HepG2 (cell line): Measurements from ENCODE around the gene TKTL1. TPM values are rescaled to one million over a fixed set of nuclear protein-coding genes. Genes with fewer than 3 reads are reported as not detected.

ENCODE experiments used
- ATAC-seq: fragments of 200-7000 bp; cut with Tn5 transposase; 3 replicates; pipeline ENCODE4 v1.9.1; 2020; ENCODE audit warnings: mild to moderate bottlenecking, moderate library complexity
- BruUV-seq: library from RNA; stranded (reverse); fragments of 400-500 nt; replicated peaks from 2 replicates; lab custom pipeline; 2021; lab: Mats Ljungman, UMichigan
- CTCF ChIA-PET: fragments of 300-600 bp; formaldehyde crosslinking; extraction: SDS; loops from one replicate; lab custom pipeline; 2021; ENCODE audit warnings: low total read pairs, inconsistent platforms, low intra/inter-chr PET ratio; lab: Yijun Ruan, JAX
- POLR2A ChIA-PET: fragments of 350-600 bp; sonication (Branson Sonifier 250); formaldehyde crosslinking; loops from one replicate; lab custom pipeline; 2020; ENCODE audit warnings: antibody characterized with exemption, inconsistent platforms; lab: Yijun Ruan, JAX
- DNase-seq: peaks from one replicate; pipeline ENCODE4 v3.0.0-alpha.2; 2015; ENCODE audit warnings: low spot score
- FAIRE-seq: peaks from 3 replicates; lab custom pipeline; 2011; peaks lifted over from hg19 to GRCh38; lab: Jason Lieb, UNC
- H2AFZ ChIP-seq: one replicate; pipeline ENCODE4 v1.6.1; 2011; ENCODE audit warnings: low read length, inconsistent platforms
- H3K27ac ChIP-seq: fragments of 300-600 bp; 3 replicates; pipeline ENCODE4 v1.8.0; 2011; ENCODE audit warnings: mixed run types, mild to moderate bottlenecking, mixed read lengths, low read length, inconsistent platforms; ENCODE audit not compliant: insufficient read depth; ENCODE audit errors: extremely low read length
- H3K27me3 ChIP-seq, 2 experiments: fragments of 200-600 bp in 1 of 2; 2 replicates in 1 of 2; 3 replicates in 1 of 2; pipeline versions ENCODE4 v1.6.0 to v1.8.0; 2011; ENCODE audit warnings: low read length in 2 of 2, mild to moderate bottlenecking in 2 of 2, moderate library complexity in 2 of 2, inconsistent platforms in 1 of 2; ENCODE audit not compliant: insufficient read depth in 2 of 2, control insufficient read depth in 1 of 2
- H3K36me3 ChIP-seq, 2 experiments: fragments of 200-600 bp in 1 of 2; replicated peaks in 1 of 2; 2 replicates in 1 of 2; 3 replicates in 1 of 2; pipeline versions ENCODE4 v1.5.1 to v1.8.0; 2011; ENCODE audit warnings: low read length in 2 of 2, inconsistent platforms in 1 of 2; ENCODE audit not compliant: insufficient read depth in 2 of 2, control insufficient read depth in 1 of 2
- H3K4me1 ChIP-seq: 2 replicates; pipeline ENCODE4 v1.5.1; 2012; ENCODE audit warnings: low read length, inconsistent platforms; ENCODE audit not compliant: insufficient read depth
- H3K4me2 ChIP-seq: 2 replicates; pipeline ENCODE4 v1.6.0; 2011; ENCODE audit warnings: low read depth, low read length, inconsistent platforms
- H3K4me3 ChIP-seq, 3 experiments: fragments of 200-600 bp in 1 of 3; sonication (generic), shearing (Covaris generic) in 1 of 3; replicated peaks in 1 of 3; 2 replicates each; pipeline ENCODE4 v1.5.1; 2011 to 2016; ENCODE audit warnings: low read length in 3 of 3, inconsistent platforms in 2 of 3, low read depth in 2 of 3, mild to moderate bottlenecking in 2 of 3, control low read depth in 1 of 3, mixed read lengths in 1 of 3; ENCODE audit not compliant: insufficient read depth in 1 of 3
- H3K79me2 ChIP-seq: one replicate; pipeline ENCODE4 v1.6.1; 2011; ENCODE audit warnings: low read length, inconsistent platforms; ENCODE audit not compliant: insufficient read depth
- H3K9ac ChIP-seq: 2 replicates; pipeline ENCODE4 v1.6.0; 2011; ENCODE audit warnings: mild to moderate bottlenecking, low read depth, low read length, inconsistent platforms; ENCODE audit not compliant: insufficient read depth
- H3K9me3 ChIP-seq: 2 replicates; pipeline ENCODE4 v1.5.1; 2012; ENCODE audit warnings: mild to moderate bottlenecking, low read length
- H4K20me1 ChIP-seq: 2 replicates; pipeline ENCODE4 v1.6.0; 2011; ENCODE audit warnings: inconsistent platforms, mild to moderate bottlenecking, low read length, moderate library complexity; ENCODE audit not compliant: insufficient read depth
- ATF3 ChIP-seq: sonication (generic); formaldehyde crosslinking; IDR thresholded peaks from 2 replicates; pipeline ENCODE4 v1.4.0; 2020; ENCODE audit warnings: missing genetic modification reagents
- BRCA1 ChIP-seq: sonication (generic); formaldehyde crosslinking; IDR thresholded peaks from 2 replicates; pipeline ENCODE4 v1.4.0; 2020; ENCODE audit warnings: missing genetic modification reagents
- CBX2 ChIP-seq, 2 experiments: fragments of 200-600 bp in 1 of 2; sonication (generic); formaldehyde crosslinking in 1 of 2; IDR thresholded peaks; 2 replicates each; pipeline versions ENCODE4 v1.7.0 to v1.8.1; 2018 to 2022; ENCODE audit warnings: low read depth in 2 of 2, low read length in 1 of 2, mild to moderate bottlenecking in 1 of 2, missing genetic modification reagents in 1 of 2
- GABPA ChIP-seq, 2 experiments: IDR thresholded peaks; 2 replicates each; pipeline ENCODE4 v1.6.1; 2011 to 2016; ENCODE audit warnings: low read depth in 2 of 2, low read length in 1 of 2, missing biosample characterization in 1 of 2, missing genetic modification characterization in 1 of 2
- KLF15 ChIP-seq: sonication (generic); formaldehyde crosslinking; IDR thresholded peaks from 2 replicates; pipeline ENCODE4 v1.8.1; 2023; ENCODE audit warnings: borderline replicate concordance, mild to moderate bottlenecking, inconsistent platforms, missing genetic modification reagents, mixed read lengths
- MAFK ChIP-seq, 2 experiments: IDR thresholded peaks in 1 of 2; conservative IDR thresholded peaks in 1 of 2; 2 replicates each; pipeline ENCODE4 v1.6.1; 2011; ENCODE audit warnings: improper control_type of control experiment in 2 of 2, low read length in 2 of 2
- MXI1 ChIP-seq: IDR thresholded peaks from 3 replicates; pipeline ENCODE4 v1.6.1; 2012; ENCODE audit warnings: low read depth, low read length, inconsistent platforms, borderline replicate concordance
- POLR2AphosphoS5 ChIP-seq: IDR thresholded peaks from 2 replicates; pipeline ENCODE4 v1.6.1; 2012; ENCODE audit warnings: low read depth, low read length
- POLR2G ChIP-seq: fragments of 200-400 bp; formaldehyde crosslinking; IDR thresholded peaks from 2 replicates; pipeline ENCODE4 v1.6.1; 2018; ENCODE audit warnings: mild to moderate bottlenecking, low read depth, low read length, moderate library complexity
- SAP130 ChIP-seq: IDR thresholded peaks from 2 replicates; pipeline ENCODE4 v1.6.1; 2016; ENCODE audit warnings: low read depth
- SPEN ChIP-seq: sonication (generic); formaldehyde crosslinking; IDR thresholded peaks from 2 replicates; pipeline ENCODE4 v1.5.1; 2020; ENCODE audit warnings: low read depth, mild to moderate bottlenecking, missing genetic modification reagents
- TRAFD1 ChIP-seq: sonication (generic); formaldehyde crosslinking; IDR thresholded peaks from 2 replicates; pipeline ENCODE4 v1.5.1; 2020; ENCODE audit warnings: missing genetic modification reagents, mild to moderate bottlenecking, borderline replicate concordance
- ZBTB49 ChIP-seq: sonication (generic); formaldehyde crosslinking; IDR thresholded peaks from 2 replicates; pipeline ENCODE4 v1.4.0; 2020; ENCODE audit warnings: missing genetic modification reagents, borderline replicate concordance
- ZFP36L1 ChIP-seq: sonication (generic); formaldehyde crosslinking; IDR thresholded peaks from 2 replicates; pipeline ENCODE4 v1.8.0; 2022; ENCODE audit warnings: mild to moderate bottlenecking, missing genetic modification reagents, moderate library complexity
- ZNF263 ChIP-seq: sonication (generic); formaldehyde crosslinking; IDR thresholded peaks from 2 replicates; pipeline ENCODE4 v1.4.0; 2020; ENCODE audit warnings: missing genetic modification reagents
- ZNF430 ChIP-seq: sonication (generic); formaldehyde crosslinking; IDR thresholded peaks from 2 replicates; pipeline ENCODE4 v1.9.0; 2021; ENCODE audit warnings: mild to moderate bottlenecking, missing genetic modification reagents
- ZNF562 ChIP-seq: sonication (generic); formaldehyde crosslinking; IDR thresholded peaks from 2 replicates; pipeline ENCODE4 v1.8.0; 2022; ENCODE audit warnings: missing genetic modification reagents, borderline replicate concordance
- WGBS: methylation state at CpG from one replicate; pipeline ENCODE4 v1.1.6; 2017; ENCODE audit warnings: low lambda C conversion rate; 5-methylcytosine and 5-hydroxymethylcytosine counted together
- in situ Hi-C: cut with HindIII; loops from 2 replicates; pipeline ENCODE4 v1.10.0; 2017; ENCODE audit warnings: low pct_unique_long_range_greater_than_20kb; ENCODE audit not compliant: extremely low pct_ligation_motif_present
- intact Hi-C: fragments of 100-400 bp; cut with micrococcal nuclease; formaldehyde crosslinking; loops from one replicate; pipeline ENCODE4 v1.10.0; 2022; ENCODE audit not compliant: unreplicated experiment
- polyA plus RNA-seq, 8 experiments: library from polyadenylated mRNA; depleted of rRNA in 3 of 8; stranded (reverse) in 7 of 8; unstranded in 1 of 8; fragments of >200 nt; fragmentation: Illumina TruSeq in 4 of 8; extraction: Trizol in 4 of 8; gene quantifications; 2 replicates each; pipeline versions ENCODE4 v1.2.1 to v1.2.3, GENCODE V29; 2011 to 2016; ENCODE audit warnings: low read depth in 4 of 8, missing spikeins in 1 of 8, mixed read lengths in 1 of 8; ENCODE audit not compliant: insufficient read depth in 1 of 8
- total RNA-seq, 5 experiments: library from RNA; depleted of rRNA; stranded (reverse); fragments of >200 nt; fragmentation: Illumina TruSeq; extraction: Trizol; gene quantifications; 2 replicates each; pipeline ENCODE4 v1.2.3, GENCODE V29; 2016; ENCODE audit warnings: low read depth in 1 of 5

Gene TKTL1
- total and polyA plus RNA-seq, 2 of the 13 experiments (the other 11 are each of a cell fraction or from before 2014, with no cell fraction given): not detected

GRCh38 chrX:154369449-154370299, 74.1 kb downstream of the TKTL1 start:
- H3K9me3 ChIP-seq: no peaks in the 10 kb centered on the region
- H3K9ac ChIP-seq: peak overlapping the region; percentile 87
- in situ Hi-C loops: no loop called here
- H3K27me3 ChIP-seq: no peaks in the 10 kb centered on the region
- H3K36me3 ChIP-seq: peaks cover 7 to 15% of the 10 kb centered on the region in 2 experiments; a peak in 4 of 5 replicates
- ChIA-PET POLR2A (interaction anchor here (0.6 to 3.0 kb wide), 12 partner anchors 9 to 172 kb away, joined by 3 to 17 read pairs (median 4); partner anchors contain the start of genes EMD, RPL10 and SLC10A3), CTCF (no interaction called here)
- WGBS: 0% methylated on average over 2 of the region's 13 CpGs
- no peak overlapping the region for H2AFZ ChIP-seq
- H3K4me2 ChIP-seq: peak overlapping the region; percentile 92
- peak overlapping the region; percentile 77 for H3K27ac ChIP-seq
- TSS peak; percentile 79 for BruUV-seq
- peak overlapping the region; percentile 65 to 92 (median 80); a peak in 5 of 6 replicates for H3K4me3 ChIP-seq
- intact Hi-C loops: no loop called here
- H3K4me1 ChIP-seq: peaks cover 37% of the 10 kb centered on the region
- ATAC-seq (peak; percentile 32), FAIRE-seq (peak; percentile 37), DNase-seq (peak; percentile 87)
- H4K20me1 ChIP-seq: peaks cover 7% of the 10 kb centered on the region; the same call in 1 of the 2 replicates
- H3K79me2 ChIP-seq: peaks cover 22% of the 10 kb centered on the region
- TF ChIP-seq ZNF263 (CRISPR knock-in tag) (peak; percentile 73; the same call in 1 of the 2 replicates), TRAFD1 (CRISPR knock-in tag) (no peak), SAP130 (peak; percentile 54; the same call in 1 of the 2 replicates), POLR2AphosphoS5 (no peak), SPEN (CRISPR knock-in tag) (0 out of 2 replicates have a peak, but pooled peaks have one; percentile 24), KLF15 (CRISPR knock-in tag) (no peak), ATF3 (CRISPR knock-in tag) (peak; percentile 27; the same call in 1 of the 2 replicates), MXI1 (peak; percentile 36; the same call in 1 of the 3 replicates), ZBTB49 (CRISPR knock-in tag) (no peak), POLR2G (peak; percentile 7; the same call in 1 of the 2 replicates), CBX2 (IDR thresholded peaks at IDR 0.05; ENCODE audit: low read depth, low read length) (no peak), CBX2 (CRISPR knock-in tag; IDR thresholded peaks at IDR 0.05; ENCODE audit: low read depth) (no peak), ZNF430 (CRISPR knock-in tag) (peak; percentile 29; the same call in 1 of the 2 replicates), MAFK (conservative IDR thresholded peaks at IDR 0.05 in 1 of 2, IDR thresholded peaks at IDR 0.05 in 1 of 2; ENCODE audit: low read length in 2 of 2) (no peak), BRCA1 (CRISPR knock-in tag) (no peak), GABPA (IDR thresholded peaks at IDR 0.05; ENCODE audit: low read depth, low read length) (no peak), GABPA (CRISPR knock-in tag; IDR thresholded peaks at IDR 0.05; ENCODE audit: low read depth) (peak; percentile 84), ZNF562 (CRISPR knock-in tag) (no peak), ZFP36L1 (CRISPR knock-in tag) (no peak)
